Neuronal stem cell (in vitro differentiated cells): ENCODE data around the gene ALDH2.
"Not testable (repeated sequence)": the region's sequence is repeated elsewhere in the genome, so short reads cannot be mapped to it uniquely, and the experiment has no call there.

Experiments used
- DNase-seq: peaks from one replicate; pipeline ENCODE4 v3.0.0-alpha.2; 2013; ENCODE audit warnings: low spot score
- H2AFZ ChIP-seq: one replicate; pipeline ENCODE4 v1.6.1; 2013; ENCODE audit warnings: mild to moderate bottlenecking, low read length, inconsistent platforms
- H2AK5ac ChIP-seq: 2 replicates; pipeline ENCODE4 v1.6.1; 2013; ENCODE audit warnings: low read depth, mild to moderate bottlenecking, inconsistent platforms, low read length, moderate library complexity, mixed read lengths
- H2BK120ac ChIP-seq: 2 replicates; pipeline ENCODE4 v1.6.1; 2013; ENCODE audit warnings: low read depth, mild to moderate bottlenecking, inconsistent platforms, low read length, moderate library complexity, mixed read lengths
- H2BK12ac ChIP-seq: one replicate; pipeline ENCODE4 v1.6.1; 2013; ENCODE audit warnings: low read length, inconsistent platforms
- H2BK15ac ChIP-seq: 2 replicates; pipeline ENCODE4 v1.6.1; 2013; ENCODE audit warnings: mild to moderate bottlenecking, low read length, inconsistent platforms, mixed read lengths
- H2BK5ac ChIP-seq: one replicate; pipeline ENCODE4 v1.6.1; 2013; ENCODE audit warnings: inconsistent platforms, mild to moderate bottlenecking, low read length, moderate library complexity
- H3K14ac ChIP-seq: one replicate; pipeline ENCODE4 v1.6.1; 2013; ENCODE audit warnings: low read length, inconsistent platforms
- H3K18ac ChIP-seq: 2 replicates; pipeline ENCODE4 v1.6.1; 2013; ENCODE audit warnings: low read length, inconsistent platforms
- H3K23ac ChIP-seq: 2 replicates; pipeline ENCODE4 v1.6.1; 2013; ENCODE audit warnings: low read depth, mild to moderate bottlenecking, mixed read lengths, low read length, inconsistent platforms; ENCODE audit not compliant: poor library complexity
- H3K27ac ChIP-seq: replicated peaks from 3 replicates; pipeline ENCODE4 v1.5.1; 2013; ENCODE audit warnings: low read length, inconsistent platforms
- H3K27me3 ChIP-seq, 3 experiments: 2 replicates each; pipeline ENCODE4 v1.6.1; 2013; ENCODE audit warnings: low read length in 3 of 3, mild to moderate bottlenecking in 2 of 3, inconsistent platforms in 1 of 3, low read depth in 1 of 3, mixed read lengths in 1 of 3, moderate library complexity in 1 of 3; ENCODE audit not compliant: control insufficient read depth in 3 of 3, insufficient read depth in 3 of 3
- H3K36me3 ChIP-seq, 2 donors: replicated peaks in 1 of 2; 2 replicates each; pipeline ENCODE4 v1.6.1; 2013; ENCODE audit warnings: low read length in 2 of 2; ENCODE audit not compliant: control insufficient read depth in 2 of 2, insufficient read depth in 2 of 2
- H3K4ac ChIP-seq: 2 replicates; pipeline ENCODE4 v1.6.1; 2013; ENCODE audit warnings: inconsistent platforms, mild to moderate bottlenecking, low read length, moderate library complexity
- H3K4me1 ChIP-seq, 2 donors: 1 replicate in 1 of 2; 2 replicates in 1 of 2; pipeline ENCODE4 v1.6.1; 2013; ENCODE audit warnings: low read length in 2 of 2, low read depth in 1 of 2; ENCODE audit not compliant: control insufficient read depth in 2 of 2, insufficient read depth in 1 of 2
- H3K4me2 ChIP-seq: one replicate; pipeline ENCODE4 v1.6.1; 2013; ENCODE audit warnings: mild to moderate bottlenecking, low read length, inconsistent platforms; ENCODE audit not compliant: insufficient read depth, poor library complexity, severe bottlenecking
- H3K4me3 ChIP-seq, 2 donors: 2 replicates each; pipeline ENCODE4 v1.5.1; 2013; ENCODE audit warnings: low read length in 2 of 2, mild to moderate bottlenecking in 2 of 2, inconsistent platforms in 1 of 2, moderate library complexity in 1 of 2
- H3K79me1 ChIP-seq: one replicate; pipeline ENCODE4 v1.6.1; 2013; ENCODE audit warnings: low read depth, mild to moderate bottlenecking, inconsistent platforms, low read length, moderate library complexity
- H3K9ac ChIP-seq: one replicate; pipeline ENCODE4 v1.6.1; 2013; ENCODE audit warnings: mild to moderate bottlenecking, low read depth, low read length, inconsistent platforms; ENCODE audit not compliant: poor library complexity
- H3K9me3 ChIP-seq, 2 donors: replicated peaks in 1 of 2; 2 replicates each; pipeline versions ENCODE3 to v1.6.1; 2013; ENCODE audit warnings: low read length in 2 of 2, mild to moderate bottlenecking in 2 of 2, inconsistent platforms in 1 of 2, low read depth in 1 of 2, mixed read lengths in 1 of 2, moderate library complexity in 1 of 2; ENCODE audit not compliant: control insufficient read depth in 2 of 2, insufficient read depth in 1 of 2
- H4K8ac ChIP-seq: one replicate; pipeline ENCODE4 v1.6.1; 2013; ENCODE audit warnings: low read depth, mild to moderate bottlenecking, inconsistent platforms, low read length, moderate library complexity
- H4K91ac ChIP-seq: one replicate; pipeline ENCODE4 v1.6.1; 2013; ENCODE audit warnings: low read length, low read depth, mild to moderate bottlenecking, inconsistent platforms; ENCODE audit not compliant: poor library complexity
- WGBS, 2 donors: extraction: QIAGEN DNeasy Blood & Tissue Kit; methylation state at CpG; one replicate each; pipeline ENCODE4 v1.1.7; 2013; ENCODE audit warnings: missing lambda C conversion rate in 2 of 2, mixed read lengths in 1 of 2; ENCODE audit not compliant: insufficient read length in 2 of 2, insufficient replicate concordance in 1 of 2; ENCODE audit errors: extremely low coverage in 2 of 2; 5-methylcytosine and 5-hydroxymethylcytosine counted together

Gene ALDH2

DNA sequence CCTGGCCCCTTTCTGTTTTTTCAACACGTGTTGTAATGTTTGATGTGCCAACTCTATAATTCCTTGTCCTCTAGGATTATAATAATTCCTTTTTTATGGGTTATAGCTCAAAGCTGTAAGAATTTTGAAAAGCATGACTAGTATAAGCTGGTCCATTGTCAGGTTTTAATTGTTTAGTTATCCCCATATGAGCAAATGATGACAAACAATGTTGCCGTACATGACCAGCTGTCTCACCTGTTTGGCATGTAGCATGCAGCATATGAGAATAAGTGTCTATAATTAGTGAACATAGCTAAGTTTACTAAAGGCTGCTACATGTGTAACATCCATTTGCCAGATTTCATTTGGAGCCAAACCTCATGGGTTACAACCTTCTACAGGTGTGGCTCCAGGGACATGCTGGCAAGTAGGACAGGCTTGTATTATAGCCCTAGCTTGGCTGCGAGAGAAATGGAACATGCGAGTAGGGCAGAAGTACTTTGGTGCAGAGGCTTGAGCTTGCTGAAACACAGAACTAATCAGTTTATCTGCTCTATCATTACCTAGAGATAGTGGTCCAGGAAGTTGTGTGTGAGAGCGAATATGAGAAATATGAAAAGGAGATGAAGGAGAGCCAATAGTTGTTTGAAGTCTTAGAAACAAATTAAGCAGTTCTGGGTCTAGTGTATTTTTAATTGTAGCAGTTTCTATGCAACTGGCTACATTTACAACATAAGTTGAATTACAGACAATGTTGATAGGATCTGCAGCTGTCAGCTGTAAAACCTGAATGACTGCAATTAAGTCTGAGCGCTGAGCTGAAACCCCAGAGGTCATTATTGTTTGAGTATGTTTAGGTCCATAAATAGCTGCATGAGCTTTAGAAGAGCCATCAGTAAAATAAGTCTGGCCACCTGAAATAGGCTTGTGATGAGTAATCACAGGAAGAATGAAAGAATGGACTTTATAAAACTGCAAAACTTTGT is 52.7 kb downstream of the ALDH2 start:
- Histone ChIP-seq H3K9ac (no peak overlapping the region), H3K4me1 (peaks cover 0 to 14% of the 10 kb centered on the region in 2 donors), H3K79me1 (no peaks in the 10 kb centered on the region), H2BK12ac (no peak overlapping the region), H4K8ac (no peak overlapping the region), H3K4ac (no peak overlapping the region), H3K27ac (no peak overlapping the region), H3K23ac (no peak overlapping the region), H3K14ac (no peak overlapping the region), H2AK5ac (no peak overlapping the region), H3K27me3 (peaks cover 0 to 3% (median 0%) of the 10 kb centered on the region in 3 experiments), H3K18ac (no peak overlapping the region), H2BK5ac (no peak overlapping the region), H3K4me2 (no peak overlapping the region), H3K36me3 (no peaks in the 10 kb centered on the region), H2BK120ac (no peak overlapping the region), H4K91ac (no peak overlapping the region), H2BK15ac (no peak overlapping the region), H3K4me3 (no peak overlapping the region), H3K9me3 (no peaks in the 10 kb centered on the region), H2AFZ (no peak overlapping the region)
- WGBS, 2 donors: 100% methylated on average over 1 of the region's 6 CpGs; no CpG with 5 or more reads in 1 of the 2 donors
- no peak for DNase-seq

GRCh38 chr12:111820828-111821227 is 54.1 kb downstream of the ALDH2 start:
- H2BK15ac ChIP-seq, H3K9ac ChIP-seq, H3K79me1 ChIP-seq, H3K4me3 ChIP-seq, H2BK5ac ChIP-seq, H2BK12ac ChIP-seq, H3K14ac ChIP-seq, H3K23ac ChIP-seq, H3K36me3 ChIP-seq, DNase-seq, H3K27ac ChIP-seq, H3K9me3 ChIP-seq, H3K4me2 ChIP-seq, H4K91ac ChIP-seq, H2AFZ ChIP-seq, H3K4ac ChIP-seq, H2BK120ac ChIP-seq, H2AK5ac ChIP-seq, H4K8ac ChIP-seq, H3K18ac ChIP-seq, H3K27me3 ChIP-seq: not testable (repeated sequence)
- WGBS, 2 donors: no CpG with 5 or more reads among the region's 8 CpGs
- peaks cover 0 to 16% of the 10 kb centered on the region in 2 donors for H3K4me1 ChIP-seq

DNA sequence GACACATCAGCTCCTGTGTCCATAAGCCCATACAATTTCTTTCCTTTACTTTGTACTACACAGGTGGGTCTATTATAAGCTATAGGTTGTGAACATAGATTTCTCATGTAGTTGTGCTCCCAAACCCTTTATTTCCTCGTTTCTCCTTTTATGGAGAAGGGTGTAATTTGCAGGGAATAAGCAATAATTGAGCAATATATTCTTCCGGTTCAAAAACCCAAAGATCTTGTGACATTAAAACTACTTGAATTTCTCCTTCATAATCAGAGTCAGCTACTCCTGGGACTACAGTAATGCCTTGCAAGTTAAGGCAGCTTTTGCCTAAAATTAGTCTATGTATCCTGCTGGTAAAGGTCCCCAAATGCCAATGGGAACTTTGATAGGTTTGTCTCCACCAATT is 56.2 kb downstream of the ALDH2 start:
- Histone ChIP-seq H3K14ac (no peak overlapping the region), H2BK12ac (no peak overlapping the region), H4K91ac (no peak overlapping the region), H3K4ac (no peak overlapping the region), H3K9ac (no peak overlapping the region), H2AFZ (no peak overlapping the region), H3K9me3 (no peaks in the 10 kb centered on the region), H2BK5ac (no peak overlapping the region), H3K4me2 (no peak overlapping the region), H3K18ac (no peak overlapping the region), H2AK5ac (no peak overlapping the region), H3K27me3 (peaks cover 0 to 3% (median 0%) of the 10 kb centered on the region in 3 experiments), H3K23ac (no peak overlapping the region), H2BK15ac (no peak overlapping the region), H2BK120ac (no peak overlapping the region), H3K4me3 (no peak overlapping the region), H3K36me3 (no peaks in the 10 kb centered on the region), H3K4me1 (peaks cover 0 to 16% of the 10 kb centered on the region in 2 donors), H3K79me1 (no peaks in the 10 kb centered on the region), H3K27ac (no peak overlapping the region), H4K8ac (no peak overlapping the region)
- DNase-seq: no peak
- WGBS, 2 donors: no CpG with 5 or more reads among the region's 2 CpGs

DNA sequence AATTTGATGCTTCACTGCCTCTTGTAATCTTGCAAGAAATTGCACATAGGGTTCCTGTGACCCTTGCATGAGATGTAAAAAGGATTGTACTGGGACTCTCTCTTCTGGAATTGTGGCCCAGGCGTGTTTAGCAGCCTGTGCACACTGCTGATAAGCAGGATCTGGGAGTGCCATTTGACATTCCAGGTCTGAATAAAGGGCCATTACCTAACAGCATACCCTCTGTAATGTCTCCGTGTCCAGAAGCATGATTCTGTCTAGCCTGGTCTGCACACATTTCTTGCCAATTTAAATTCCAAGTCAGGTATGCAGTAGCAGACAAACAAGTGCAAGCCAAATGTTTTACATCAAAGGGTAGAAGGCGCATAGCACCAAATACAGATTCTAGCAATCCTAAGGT is 57.2 kb downstream of the ALDH2 start:
- Histone ChIP-seq H3K79me1 (no peaks in the 10 kb centered on the region), H2AFZ (peak overlapping the region; percentile 12), H3K4me3 (no peak overlapping the region), H3K4me1 (peaks cover 0 to 16% of the 10 kb centered on the region in 2 donors), H4K8ac (no peak overlapping the region), H2AK5ac (no peak overlapping the region), H3K4me2 (no peak overlapping the region), H3K18ac (no peak overlapping the region), H4K91ac (no peak overlapping the region), H2BK120ac (no peak overlapping the region), H3K9me3 (peaks cover 0 to 4% of the 10 kb centered on the region in 2 donors), H2BK15ac (no peak overlapping the region), H3K27ac (no peak overlapping the region), H3K27me3 (peaks cover 0 to 3% (median 0%) of the 10 kb centered on the region in 3 experiments), H3K4ac (no peak overlapping the region), H3K9ac (no peak overlapping the region), H3K23ac (no peak overlapping the region), H2BK12ac (no peak overlapping the region), H3K36me3 (no peaks in the 10 kb centered on the region), H2BK5ac (no peak overlapping the region), H3K14ac (no peak overlapping the region)
- DNase-seq: no peak
- no CpG with 5 or more reads among the region's 3 CpGs for WGBS, 2 donors
